ENCODE data around the gene SUSD4. TPM values are rescaled to one million over a fixed set of nuclear protein-coding genes. Genes with fewer than 3 reads are reported as not detected.

SUSD4 gene
- total and polyA plus RNA-seq, 2 of the 4 experiments (the other 2 are of a cell fraction) = 1.8 to 2.7 TPM

GRCh38 chr1:223316082-223316481, 47.9 kb downstream of the SUSD4 start:
- Histone ChIP-seq H3K27me3 (ENCODE audit: control insufficient read depth, insufficient read depth, low read length) (peaks cover 11% of the 10 kb centered on the region), H4K5ac (ENCODE audit: low read depth, low read length) (no peak overlapping the region), H3K9ac (ENCODE audit: low read depth, low read length) (no peak overlapping the region), H3K18ac (ENCODE audit: low read depth, low read length) (no peak overlapping the region), H3K4ac (ENCODE audit: low read depth, low read length) (no peak overlapping the region), H3K56ac (ENCODE audit: extremely low read depth, insufficient read depth, low read length) (no peak overlapping the region), H2AK5ac (ENCODE audit: low read depth, low read length) (no peak overlapping the region), H3K4me2 (ENCODE audit: low read depth, low read length) (no peak overlapping the region), H3K4me3 (ENCODE audit: insufficient read depth, low read depth, low read length) (no peak overlapping the region), H3K79me1 (ENCODE audit: low read depth in 1 of 2, low read length in 2 of 2) (no peaks in the 10 kb centered on the region), H3K23ac (ENCODE audit: low read depth, low read length) (no peak overlapping the region), H2BK120ac (ENCODE audit: low read depth, low read length) (no peak overlapping the region), H4K8ac (ENCODE audit: low read depth in 2 of 2, low read length in 2 of 2) (no peak overlapping the region), H2AFZ (replicated peaks; ENCODE audit: low read length, poor library complexity) (no peak overlapping the region), H3K9me1 (ENCODE audit: insufficient read depth, low read length) (no peaks in the 10 kb centered on the region), H3K36me3 (ENCODE audit: control insufficient read depth, insufficient read depth, low read length) (no peaks in the 10 kb centered on the region), H3K14ac (replicated peaks; ENCODE audit: low read depth, low read length) (no peak overlapping the region), H4K91ac (ENCODE audit: insufficient read depth, low read depth, low read length) (no peak overlapping the region), H2BK5ac (ENCODE audit: low read depth, low read length, poor library complexity, severe bottlenecking) (no peak overlapping the region), H3K27ac (ENCODE audit: insufficient read depth, low read length) (no peak overlapping the region), H2AK9ac (replicated peaks; ENCODE audit: low read depth, low read length, poor library complexity) (no peak overlapping the region), H3K9me3 (ENCODE audit: control insufficient read depth, insufficient read depth, low read length) (no peaks in the 10 kb centered on the region), H2BK20ac (ENCODE audit: low read depth, low read length) (no peak overlapping the region), H3K4me1 (ENCODE audit: control insufficient read depth, insufficient read depth, low read length) (no peaks in the 10 kb centered on the region), H4K20me1 (ENCODE audit: insufficient read depth, low read length) (no peaks in the 10 kb centered on the region), H2BK15ac (ENCODE audit: low read depth, low read length) (no peak overlapping the region)
- BruUV-seq (replicated peaks) = no TSS peak
- CTCF ChIA-PET = no interaction called here
- no peak for DNase-seq
- WGBS, 2 experiments (ENCODE audit: extremely low coverage in 2 of 2, insufficient read length in 1 of 2) = no CpG with 5 or more reads among the region's 3 CpGs
- dilution Hi-C loops (cut with HindIII; ENCODE audit: low sequenced_read_pairs, unreplicated experiment) (no loop called here), intact Hi-C loops (cut with micrococcal nuclease) (no loop called here), in situ Hi-C loops (cut with MboI; ENCODE audit: low sequenced_read_pairs) (no loop called here)
- TF ChIP-seq FOS (IDR thresholded peaks at IDR 0.05; ENCODE audit: low read depth, low read length) (no peak), BHLHE40 (IDR thresholded peaks at IDR 0.05; ENCODE audit: low read depth, low read length) (no peak), CHD1 (IDR thresholded peaks at IDR 0.05; ENCODE audit: low read depth, low read length) (no peak), ELK1 (IDR thresholded peaks at IDR 0.05; ENCODE audit: borderline replicate concordance, low read depth, low read length) (no peak), POLR2A (IDR thresholded peaks at IDR 0.05; ENCODE audit: low read depth, low read length) (no peak), MAZ (IDR thresholded peaks at IDR 0.05; ENCODE audit: borderline replicate concordance, low read depth, low read length) (no peak)
- TF ChIP-seq, protein P1, sequence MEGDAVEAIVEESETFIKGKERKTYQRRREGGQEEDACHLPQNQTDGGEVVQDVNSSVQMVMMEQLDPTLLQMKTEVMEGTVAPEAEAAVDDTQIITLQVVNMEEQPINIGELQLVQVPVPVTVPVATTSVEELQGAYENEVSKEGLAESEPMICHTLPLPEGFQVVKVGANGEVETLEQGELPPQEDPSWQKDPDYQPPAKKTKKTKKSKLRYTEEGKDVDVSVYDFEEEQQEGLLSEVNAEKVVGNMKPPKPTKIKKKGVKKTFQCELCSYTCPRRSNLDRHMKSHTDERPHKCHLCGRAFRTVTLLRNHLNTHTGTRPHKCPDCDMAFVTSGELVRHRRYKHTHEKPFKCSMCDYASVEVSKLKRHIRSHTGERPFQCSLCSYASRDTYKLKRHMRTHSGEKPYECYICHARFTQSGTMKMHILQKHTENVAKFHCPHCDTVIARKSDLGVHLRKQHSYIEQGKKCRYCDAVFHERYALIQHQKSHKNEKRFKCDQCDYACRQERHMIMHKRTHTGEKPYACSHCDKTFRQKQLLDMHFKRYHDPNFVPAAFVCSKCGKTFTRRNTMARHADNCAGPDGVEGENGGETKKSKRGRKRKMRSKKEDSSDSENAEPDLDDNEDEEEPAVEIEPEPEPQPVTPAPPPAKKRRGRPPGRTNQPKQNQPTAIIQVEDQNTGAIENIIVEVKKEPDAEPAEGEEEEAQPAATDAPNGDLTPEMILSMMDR (conservative IDR thresholded peaks at IDR 0.05; ENCODE audit: low read depth, low read length) = no peak
- TF ChIP-seq, protein P2, sequence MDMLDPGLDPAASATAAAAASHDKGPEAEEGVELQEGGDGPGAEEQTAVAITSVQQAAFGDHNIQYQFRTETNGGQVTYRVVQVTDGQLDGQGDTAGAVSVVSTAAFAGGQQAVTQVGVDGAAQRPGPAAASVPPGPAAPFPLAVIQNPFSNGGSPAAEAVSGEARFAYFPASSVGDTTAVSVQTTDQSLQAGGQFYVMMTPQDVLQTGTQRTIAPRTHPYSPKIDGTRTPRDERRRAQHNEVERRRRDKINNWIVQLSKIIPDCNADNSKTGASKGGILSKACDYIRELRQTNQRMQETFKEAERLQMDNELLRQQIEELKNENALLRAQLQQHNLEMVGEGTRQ (IDR thresholded peaks at IDR 0.05; ENCODE audit: low read depth, low read length) = no peak
- no peak for ATAC-seq (ENCODE audit: low read depth)
- POLR2A ChIA-PET (ENCODE audit: unreplicated experiment) = no interaction called here
